ENCODE data around the gene TMTC1. TPM values are rescaled to one million over a fixed set of nuclear protein-coding genes. Genes with fewer than 3 reads are reported as not detected.
"Not testable (repeated sequence)": the region's sequence is repeated elsewhere in the genome, so short reads cannot be mapped to it uniquely, and the experiment has no call there.

TMTC1 gene
- total RNA-seq: under 1 TPM; 0.22 to 0.51 TPM

- DNase-seq: peak in 1 of 2 donors; percentile 3
- H3K4me1 Mint-ChIP-seq (ENCODE audit: low read depth): peaks cover 13% of the 10 kb centered on the region
- no peaks in the 10 kb centered on the region for H3K9me3 Mint-ChIP-seq
- H3K27ac Mint-ChIP-seq: no peak within 1 kb of the TSS
- H3K4me3 Mint-ChIP-seq: peak within 1 kb of the TSS; percentile 76 to 77
- H3K27me3 Mint-ChIP-seq (ENCODE audit: low read depth): peaks cover 24% of the 10 kb centered on the region
- H3K36me3 Mint-ChIP-seq (ENCODE audit: insufficient read depth in 2 of 2): no peaks in the 10 kb centered on the region
- peak; percentile 17 to 20 for ATAC-seq (replicated peaks in 1 of 2)
Observed at GRCh38 chr12:29783773-29784666, at the start of gene TMTC1. Gene TMTC1, minus strand, starts transcription at chr12:29783942. Its CDS starts 191 bp downstream, at chr12:29783751.

- DNase-seq (no peak), ATAC-seq (replicated peaks in 1 of 2) (no peak)
- Mint-ChIP-seq H3K4me3 (no peak overlapping the region), H3K27ac (no peak overlapping the region), H3K9me3 (peaks cover 7% of the 10 kb centered on the region in 2 donors), H3K27me3 (ENCODE audit: low read depth) (no peaks in the 10 kb centered on the region), H3K36me3 (ENCODE audit: insufficient read depth in 2 of 2) (peaks cover 1 to 3% of the 10 kb centered on the region in 2 donors), H3K4me1 (ENCODE audit: low read depth) (no peaks in the 10 kb centered on the region)
Observed at GRCh38 chr12:29831173-29831572, 47.4 kb upstream of the TMTC1 start.

GRCh38 chr12:29830391-29830790 is 46.6 kb upstream of the TMTC1 start:
- DNase-seq: no peak
- no peaks in the 10 kb centered on the region for H3K4me1 Mint-ChIP-seq (ENCODE audit: low read depth)
- H3K9me3 Mint-ChIP-seq: peaks cover 7% of the 10 kb centered on the region in 2 donors
- no peak overlapping the region for H3K4me3 Mint-ChIP-seq
- H3K27ac Mint-ChIP-seq: no peak overlapping the region
- no peaks in the 10 kb centered on the region for H3K27me3 Mint-ChIP-seq (ENCODE audit: low read depth)
- no peak for ATAC-seq (replicated peaks in 1 of 2)
- peaks cover 1 to 3% of the 10 kb centered on the region in 2 donors for H3K36me3 Mint-ChIP-seq (ENCODE audit: insufficient read depth in 2 of 2)

- Mint-ChIP-seq H3K4me1 (ENCODE audit: low read depth) (no peaks in the 10 kb centered on the region), H3K27ac (no peak overlapping the region), H3K27me3 (ENCODE audit: low read depth) (no peaks in the 10 kb centered on the region), H3K36me3 (ENCODE audit: insufficient read depth in 2 of 2) (no peaks in the 10 kb centered on the region), H3K9me3 (peaks cover 0 to 3% of the 10 kb centered on the region in 2 donors), H3K4me3 (no peak overlapping the region)
- DNase-seq (no peak), ATAC-seq (replicated peaks in 1 of 2) (no peak)
Observed at GRCh38 chr12:29818916-29819623, 35.3 kb upstream of the TMTC1 start.

GRCh38 chr12:29816874-29817725 is 33.4 kb upstream of the TMTC1 start:
- Mint-ChIP-seq H3K9me3 (peaks cover 3 to 4% of the 10 kb centered on the region in 2 donors), H3K36me3 (ENCODE audit: insufficient read depth in 2 of 2) (no peaks in the 10 kb centered on the region), H3K27ac (no peak overlapping the region), H3K4me1 (ENCODE audit: low read depth) (no peaks in the 10 kb centered on the region), H3K27me3 (ENCODE audit: low read depth) (no peaks in the 10 kb centered on the region), H3K4me3 (no peak overlapping the region)
- ATAC-seq (replicated peaks in 1 of 2) (no peak), DNase-seq (no peak)

- not testable (repeated sequence) for ATAC-seq (replicated peaks in 1 of 2); H3K4me1 Mint-ChIP-seq (ENCODE audit: low read depth); H3K27me3 Mint-ChIP-seq (ENCODE audit: low read depth); H3K9me3 Mint-ChIP-seq; H3K36me3 Mint-ChIP-seq (ENCODE audit: insufficient read depth in 2 of 2); DNase-seq; H3K4me3 Mint-ChIP-seq; H3K27ac Mint-ChIP-seq
Observed at GRCh38 chr12:29809616-29810361, 26.0 kb upstream of the TMTC1 start.

- Mint-ChIP-seq H3K36me3 (ENCODE audit: insufficient read depth in 2 of 2) (peaks cover 0 to 1% of the 10 kb centered on the region in 2 donors), H3K9me3 (peaks cover 2 to 3% of the 10 kb centered on the region in 2 donors), H3K4me1 (ENCODE audit: low read depth) (no peaks in the 10 kb centered on the region), H3K4me3 (no peak overlapping the region), H3K27ac (no peak overlapping the region), H3K27me3 (ENCODE audit: low read depth) (no peaks in the 10 kb centered on the region)
- no peak for DNase-seq
- no peak for ATAC-seq (replicated peaks in 1 of 2)
Observed at GRCh38 chr12:29807129-29807528, 23.4 kb upstream of the TMTC1 start.

GRCh38 chr12:29804019-29804418 is 20.3 kb upstream of the TMTC1 start:
- no peaks in the 10 kb centered on the region for H3K27me3 Mint-ChIP-seq (ENCODE audit: low read depth)
- peaks cover 0 to 2% of the 10 kb centered on the region in 2 donors for H3K9me3 Mint-ChIP-seq
- peaks cover 0 to 1% of the 10 kb centered on the region in 2 donors for H3K36me3 Mint-ChIP-seq (ENCODE audit: insufficient read depth in 2 of 2)
- no peak overlapping the region for H3K27ac Mint-ChIP-seq
- no peak for ATAC-seq (replicated peaks in 1 of 2)
- no peak overlapping the region for H3K4me3 Mint-ChIP-seq
- no peak for DNase-seq
- H3K4me1 Mint-ChIP-seq (ENCODE audit: low read depth): no peaks in the 10 kb centered on the region

GRCh38 chr12:29799591-29799990 is 15.8 kb upstream of the TMTC1 start:
- H3K27me3 Mint-ChIP-seq (ENCODE audit: low read depth): peaks cover 15% of the 10 kb centered on the region
- H3K36me3 Mint-ChIP-seq (ENCODE audit: insufficient read depth in 2 of 2): no peaks in the 10 kb centered on the region
- DNase-seq: no peak
- peaks cover 2 to 3% of the 10 kb centered on the region in 2 donors for H3K9me3 Mint-ChIP-seq
- H3K4me1 Mint-ChIP-seq (ENCODE audit: low read depth): no peaks in the 10 kb centered on the region
- H3K27ac Mint-ChIP-seq: no peak overlapping the region
- ATAC-seq (replicated peaks in 1 of 2): no peak
- H3K4me3 Mint-ChIP-seq: no peak overlapping the region

GRCh38 chr12:29797565-29798355 is 14.0 kb upstream of the TMTC1 start:
- ATAC-seq (replicated peaks in 1 of 2) (no peak), DNase-seq (no peak)
- peaks cover 15% of the 10 kb centered on the region for H3K27me3 Mint-ChIP-seq (ENCODE audit: low read depth)
- peaks cover 0 to 3% of the 10 kb centered on the region in 2 donors for H3K36me3 Mint-ChIP-seq (ENCODE audit: insufficient read depth in 2 of 2)
- peak overlapping the region; percentile 8 for H3K27ac Mint-ChIP-seq
- H3K4me1 Mint-ChIP-seq (ENCODE audit: low read depth): no peaks in the 10 kb centered on the region
- peaks cover 2 to 7% of the 10 kb centered on the region in 2 donors for H3K9me3 Mint-ChIP-seq
- H3K4me3 Mint-ChIP-seq: no peak overlapping the region

GRCh38 chr12:29796823-29797263 is 13.1 kb upstream of the TMTC1 start:
- Mint-ChIP-seq H3K27me3 (ENCODE audit: low read depth) (peaks cover 15% of the 10 kb centered on the region), H3K27ac (no peak overlapping the region), H3K4me1 (ENCODE audit: low read depth) (no peaks in the 10 kb centered on the region), H3K36me3 (ENCODE audit: insufficient read depth in 2 of 2) (peaks cover 0 to 3% of the 10 kb centered on the region in 2 donors), H3K9me3 (peaks cover 0 to 7% of the 10 kb centered on the region in 2 donors), H3K4me3 (no peak overlapping the region)
- no peak for DNase-seq
- no peak for ATAC-seq (replicated peaks in 1 of 2)

All from activated T-cell treated with anti-CD3 and anti-CD28 coated beads, Interleukin-2, amount 50 U/mL, for 72 hours (primary cell).